Measurements from ENCODE around the gene MPPED1. TPM values are rescaled to one million over a fixed set of nuclear protein-coding genes. Genes with fewer than 3 reads are reported as not detected.

Gene MPPED1
- total and polyA plus RNA-seq, 2 donors (not counting 1 experiment from before 2014, with no cell fraction given) = 0.13 TPM; not detected in 1

GRCh38 chr22:43473441-43473840 lies 61.6 kb downstream of the MPPED1 start:
- Histone ChIP-seq H3K36me3 (replicated peaks in 1 of 2; ENCODE audit: control extremely low read depth in 1 of 2, control insufficient read depth in 1 of 2, extremely low read depth in 1 of 2, insufficient read depth in 2 of 2, low read length in 1 of 2) (no peaks in the 10 kb centered on the region), H3K4me2 (replicated peaks; ENCODE audit: low read depth, low read length, poor library complexity, severe bottlenecking) (no peak overlapping the region), H3K27ac (ENCODE audit: low read length in 2 of 2) (no peak overlapping the region), H4K20me1 (ENCODE audit: control insufficient read depth, insufficient read depth, low read length, poor library complexity, severe bottlenecking) (no peaks in the 10 kb centered on the region), H3K79me2 (ENCODE audit: control insufficient read depth, insufficient read depth, low read length) (no peaks in the 10 kb centered on the region), H3K4me3 (ENCODE audit: control extremely low read depth in 1 of 5, extremely low read depth in 1 of 5, insufficient read depth in 1 of 5, low read depth in 2 of 5, low read length in 4 of 5) (no peak overlapping the region), H3K9ac (ENCODE audit: low read length) (no peak overlapping the region), H3K4me1 (ENCODE audit: control insufficient read depth in 2 of 2, insufficient read depth in 2 of 2, low read length in 2 of 2) (no peaks in the 10 kb centered on the region), H2AFZ (ENCODE audit: insufficient read depth, low read depth, low read length, poor library complexity, severe bottlenecking) (no peak overlapping the region), H3K9me3 (ENCODE audit: control extremely low read depth in 1 of 3, control insufficient read depth in 2 of 3, insufficient read depth in 1 of 3, low read length in 2 of 3) (peaks cover 0 to 4% (median 0%) of the 10 kb centered on the region in 3 donors), H3K27me3 (replicated peaks in 1 of 4; ENCODE audit: control extremely low read depth in 1 of 4, control insufficient read depth in 3 of 4, insufficient read depth in 4 of 4, low read length in 3 of 4) (peaks cover 0 to 29% (median 1%) of the 10 kb centered on the region in 4 experiments)
- intact Hi-C loops (cut with micrococcal nuclease) = no loop called here
- Mint-ChIP-seq H3K4me1 (no peaks in the 10 kb centered on the region), H3K27ac (no peak overlapping the region), H3K4me3 (no peak overlapping the region), H3K9me3 (ENCODE audit: insufficient read depth) (no peaks in the 10 kb centered on the region), H3K27me3 (peaks cover 42% of the 10 kb centered on the region)
- ChIA-PET POLR2A (no interaction called here), CTCF (no interaction called here)
- WGBS (ENCODE audit: insufficient coverage) = 72% methylated on average over 9 of the region's 9 CpGs
- no peak for DNase-seq
- TF ChIP-seq EZH2 (IDR thresholded peaks at IDR 0.05; ENCODE audit: borderline replicate concordance, insufficient read depth, low read depth, low read length, poor library complexity, severe bottlenecking) = no peak
- TF ChIP-seq, protein P1, sequence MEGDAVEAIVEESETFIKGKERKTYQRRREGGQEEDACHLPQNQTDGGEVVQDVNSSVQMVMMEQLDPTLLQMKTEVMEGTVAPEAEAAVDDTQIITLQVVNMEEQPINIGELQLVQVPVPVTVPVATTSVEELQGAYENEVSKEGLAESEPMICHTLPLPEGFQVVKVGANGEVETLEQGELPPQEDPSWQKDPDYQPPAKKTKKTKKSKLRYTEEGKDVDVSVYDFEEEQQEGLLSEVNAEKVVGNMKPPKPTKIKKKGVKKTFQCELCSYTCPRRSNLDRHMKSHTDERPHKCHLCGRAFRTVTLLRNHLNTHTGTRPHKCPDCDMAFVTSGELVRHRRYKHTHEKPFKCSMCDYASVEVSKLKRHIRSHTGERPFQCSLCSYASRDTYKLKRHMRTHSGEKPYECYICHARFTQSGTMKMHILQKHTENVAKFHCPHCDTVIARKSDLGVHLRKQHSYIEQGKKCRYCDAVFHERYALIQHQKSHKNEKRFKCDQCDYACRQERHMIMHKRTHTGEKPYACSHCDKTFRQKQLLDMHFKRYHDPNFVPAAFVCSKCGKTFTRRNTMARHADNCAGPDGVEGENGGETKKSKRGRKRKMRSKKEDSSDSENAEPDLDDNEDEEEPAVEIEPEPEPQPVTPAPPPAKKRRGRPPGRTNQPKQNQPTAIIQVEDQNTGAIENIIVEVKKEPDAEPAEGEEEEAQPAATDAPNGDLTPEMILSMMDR (IDR thresholded peaks at IDR 0.05) = no peak
- ATAC-seq (ENCODE audit: low read depth) = no peak

GRCh38 chr22:43474161-43475101 lies 62.6 kb downstream of the MPPED1 start:
- ATAC-seq (ENCODE audit: low read depth) (no peak), DNase-seq (no peak)
- H3K4me1 ChIP-seq (ENCODE audit: control insufficient read depth in 2 of 2, insufficient read depth in 2 of 2, low read length in 2 of 2) = peaks cover 0 to 2% of the 10 kb centered on the region in 2 donors
- ChIA-PET CTCF (no interaction called here), POLR2A (no interaction called here)
- peaks cover 0 to 4% (median 0%) of the 10 kb centered on the region in 3 donors for H3K9me3 ChIP-seq (ENCODE audit: control extremely low read depth in 1 of 3, control insufficient read depth in 2 of 3, insufficient read depth in 1 of 3, low read length in 2 of 3)
- no peaks in the 10 kb centered on the region for H3K36me3 ChIP-seq (replicated peaks in 1 of 2; ENCODE audit: control extremely low read depth in 1 of 2, control insufficient read depth in 1 of 2, extremely low read depth in 1 of 2, insufficient read depth in 2 of 2, low read length in 1 of 2)
- Mint-ChIP-seq H3K4me3 (no peak overlapping the region), H3K9me3 (ENCODE audit: insufficient read depth) (no peaks in the 10 kb centered on the region), H3K27ac (no peak overlapping the region), H3K27me3 (peaks cover 33% of the 10 kb centered on the region), H3K4me1 (peaks cover 2% of the 10 kb centered on the region)
- TF ChIP-seq EZH2 (IDR thresholded peaks at IDR 0.05; ENCODE audit: borderline replicate concordance, insufficient read depth, low read depth, low read length, poor library complexity, severe bottlenecking) = no peak
- TF ChIP-seq, protein P1 (IDR thresholded peaks at IDR 0.05) = no peak
- H3K9ac ChIP-seq (ENCODE audit: low read length) = no peak overlapping the region
- WGBS (ENCODE audit: insufficient coverage) = 53% methylated on average over 25 of the region's 28 CpGs
- H2AFZ ChIP-seq (ENCODE audit: insufficient read depth, low read depth, low read length, poor library complexity, severe bottlenecking) = no peak overlapping the region
- no peaks in the 10 kb centered on the region for H3K79me2 ChIP-seq (ENCODE audit: control insufficient read depth, insufficient read depth, low read length)
- H4K20me1 ChIP-seq (ENCODE audit: control insufficient read depth, insufficient read depth, low read length, poor library complexity, severe bottlenecking) = no peaks in the 10 kb centered on the region
- no peak overlapping the region for H3K4me2 ChIP-seq (replicated peaks; ENCODE audit: low read depth, low read length, poor library complexity, severe bottlenecking)
- intact Hi-C loops (cut with micrococcal nuclease) = no loop called here
- no peak overlapping the region for H3K27ac ChIP-seq (ENCODE audit: low read length in 2 of 2)
- H3K4me3 ChIP-seq (ENCODE audit: control extremely low read depth in 1 of 5, extremely low read depth in 1 of 5, insufficient read depth in 1 of 5, low read depth in 2 of 5, low read length in 4 of 5) = no peak overlapping the region
- H3K27me3 ChIP-seq (replicated peaks in 1 of 4; ENCODE audit: control extremely low read depth in 1 of 4, control insufficient read depth in 3 of 4, insufficient read depth in 4 of 4, low read length in 3 of 4) = peaks cover 0 to 20% (median 1%) of the 10 kb centered on the region in 4 experiments

Measured in B cell (primary cell).